ENCODE measurements around the gene C17orf78. TPM values are rescaled to one million over a fixed set of nuclear protein-coding genes. Genes with fewer than 3 reads are reported as not detected.

Gene C17orf78
- total RNA-seq, 1 donor, result not detected

GRCh38 chr17:37361543-37361942 lies 14.2 kb upstream of the C17orf78 start:
- no peak for TF ChIP-seq CTCF (IDR thresholded peaks at IDR 0.05; ENCODE audit: insufficient read depth, low read length)
- H3K4me3 ChIP-seq (ENCODE audit: low read depth, low read length), result no peak overlapping the region
- DNase-seq (ENCODE audit: low read depth), result no peak

- DNase-seq (ENCODE audit: low read depth), result no peak
Measured at GRCh38 chr17:37365589-37365988, 10.2 kb upstream of the C17orf78 start.

GRCh38 chr17:37368577-37368976 lies 7.2 kb upstream of the C17orf78 start:
- TF ChIP-seq CTCF (IDR thresholded peaks at IDR 0.05; ENCODE audit: insufficient read depth, low read length), result no peak
- H3K4me3 ChIP-seq (ENCODE audit: low read depth, low read length), result no peak overlapping the region
- DNase-seq (ENCODE audit: low read depth), result peak; percentile 58

More at GRCh38 chr17:37365589-37365988, 10.2 kb upstream of the C17orf78 start:
- TF ChIP-seq CTCF (IDR thresholded peaks at IDR 0.05; ENCODE audit: insufficient read depth, low read length), result no peak
- H3K4me3 ChIP-seq (ENCODE audit: low read depth, low read length), result no peak overlapping the region

- peak; percentile 100 for TF ChIP-seq CTCF (IDR thresholded peaks at IDR 0.05; ENCODE audit: insufficient read depth, low read length)
- DNase-seq (ENCODE audit: low read depth), result peak; percentile 88
- no peak overlapping the region for H3K4me3 ChIP-seq (ENCODE audit: low read depth, low read length)
Measured at GRCh38 chr17:37373530-37374159, 2.1 kb upstream of the C17orf78 start.

GRCh38 chr17:37382056-37382455 lies 6.3 kb downstream of the C17orf78 start:
- no peak for DNase-seq (ENCODE audit: low read depth)
- no peak for TF ChIP-seq CTCF (IDR thresholded peaks at IDR 0.05; ENCODE audit: insufficient read depth, low read length)
- no peak overlapping the region for H3K4me3 ChIP-seq (ENCODE audit: low read depth, low read length)

- no peak for DNase-seq (ENCODE audit: low read depth)
- H3K4me3 ChIP-seq (ENCODE audit: low read depth, low read length), result no peak overlapping the region
- no peak for TF ChIP-seq CTCF (IDR thresholded peaks at IDR 0.05; ENCODE audit: insufficient read depth, low read length)
Measured at GRCh38 chr17:37384560-37385149, 8.9 kb downstream of the C17orf78 start.
